GM12875 (cell line): ENCODE data around the gene SCRN3.
"Not testable (repeated sequence)": the region's sequence is repeated elsewhere in the genome, so short reads cannot be mapped to it uniquely, and the experiment has no call there.

Source experiments
- H3K4me3 ChIP-seq: one replicate; pipeline ENCODE4 v1.5.1; 2011; ENCODE audit warnings: low read depth, low read length, control low read depth
- CTCF ChIP-seq: IDR thresholded peaks from 2 replicates; pipeline ENCODE4 v1.5.1; 2011; ENCODE audit warnings: low read depth, mild to moderate bottlenecking, control low read depth, inconsistent platforms, low read length, moderate library complexity, borderline replicate concordance; ENCODE audit not compliant: insufficient read depth

The SCRN3 gene

GRCh38 chr2:174364628-174365027 is 30.9 kb upstream of the SCRN3 start:
- TF ChIP-seq CTCF = no peak
- no peak overlapping the region for H3K4me3 ChIP-seq

DNA sequence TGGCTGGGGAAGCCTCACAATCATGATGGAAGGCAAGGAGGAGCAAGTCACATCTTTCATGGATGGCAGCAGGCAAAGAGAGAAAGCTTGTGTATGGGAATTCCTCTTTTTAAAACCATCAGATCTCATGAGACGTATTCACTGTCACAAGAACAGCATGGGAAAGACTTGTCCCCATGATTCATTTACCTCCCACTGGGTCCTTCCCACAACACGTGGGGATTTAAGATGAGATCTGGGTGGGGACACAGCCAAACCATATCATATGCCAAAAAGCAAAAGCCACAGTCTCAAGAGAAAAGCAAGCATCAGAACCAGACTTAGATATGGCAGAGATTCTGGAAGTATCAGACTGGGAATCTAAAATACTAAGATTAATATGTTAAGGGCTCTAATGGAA is 30.0 kb upstream of the SCRN3 start:
- no peak overlapping the region for H3K4me3 ChIP-seq
- TF ChIP-seq CTCF = no peak

- no peak for TF ChIP-seq CTCF
- H3K4me3 ChIP-seq = no peak overlapping the region
Measured at GRCh38 chr2:174368691-174369090, 26.8 kb upstream of the SCRN3 start.

- no peak overlapping the region for H3K4me3 ChIP-seq
- no peak for TF ChIP-seq CTCF
Measured at GRCh38 chr2:174376967-174377366, 18.6 kb upstream of the SCRN3 start.

GRCh38 chr2:174383796-174384195 is 11.7 kb upstream of the SCRN3 start:
- no peak for TF ChIP-seq CTCF
- no peak overlapping the region for H3K4me3 ChIP-seq

- H3K4me3 ChIP-seq = no peak overlapping the region
- no peak for TF ChIP-seq CTCF
Measured at GRCh38 chr2:174385201-174385600, 10.3 kb upstream of the SCRN3 start.

GRCh38 chr2:174388706-174389105 is 6.8 kb upstream of the SCRN3 start:
- not testable (repeated sequence) for H3K4me3 ChIP-seq

DNA sequence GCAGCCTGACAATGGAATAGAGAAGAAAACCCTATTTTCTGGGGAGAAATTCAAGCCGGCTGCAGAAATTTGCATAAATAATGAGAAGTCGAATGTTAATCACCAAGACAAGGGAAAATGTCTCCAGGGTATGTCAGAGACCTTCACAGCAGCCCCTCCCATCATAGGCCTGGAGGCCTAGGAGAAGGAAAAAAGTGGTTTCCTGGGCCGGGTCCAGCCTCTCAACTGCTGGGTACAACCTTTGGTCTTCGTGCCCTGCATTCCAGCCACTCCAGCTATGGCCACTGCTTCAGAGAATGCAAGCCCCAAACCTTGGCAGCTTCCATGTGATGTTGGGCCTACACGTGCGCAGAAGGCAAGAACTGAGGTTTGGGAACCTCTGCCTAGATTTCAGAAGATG is 6.0 kb upstream of the SCRN3 start:
- H3K4me3 ChIP-seq = no peak overlapping the region
- TF ChIP-seq CTCF = no peak

- H3K4me3 ChIP-seq = not testable (repeated sequence)
Measured at GRCh38 chr2:174390303-174390702, 5.2 kb upstream of the SCRN3 start.
